Vagina (tissue), 2 donors: Measurements from ENCODE around the gene NCS1. TPM values are rescaled to one million over a fixed set of nuclear protein-coding genes. Genes with fewer than 3 reads are reported as not detected.

ENCODE experiments used
- DNase-seq, 2 donors: peaks; one replicate each; pipeline ENCODE4 v3.0.0-alpha.2; 2017; ENCODE audit errors: extremely low spot score in 2 of 2
- H3K27ac ChIP-seq: fragments of 200-600 bp; sonication (generic); one replicate; pipeline ENCODE4 v1.5.1; 2019
- H3K27me3 ChIP-seq: fragments of 200-600 bp; sonication (generic); one replicate; pipeline ENCODE4 v1.5.1; 2019
- H3K36me3 ChIP-seq, 2 donors: fragments of 200-600 bp; sonication (generic); one replicate each; pipeline ENCODE4 v1.5.1; 2017 to 2019
- H3K4me1 ChIP-seq: fragments of 200-600 bp; sonication (generic); one replicate; pipeline ENCODE4 v1.5.1; 2019
- H3K4me3 ChIP-seq, 2 donors: fragments of 200-600 bp; sonication (generic); 1 replicate in 1 of 2; 2 replicates in 1 of 2; pipeline ENCODE4 v1.5.1; 2016 to 2019
- H3K9me3 ChIP-seq: fragments of 200-600 bp; sonication (generic); one replicate; pipeline ENCODE4 v1.5.1; 2019
- POLR2A ChIP-seq, 2 donors: fragments of 450-650 bp; IDR thresholded peaks; one replicate each; pipeline ENCODE4 v1.6.1; 2017; ENCODE audit warnings: antibody characterized with exemption in 2 of 2, mild to moderate bottlenecking in 2 of 2, moderate library complexity in 2 of 2
- POLR2AphosphoS5 ChIP-seq, 2 donors: sonication (generic); formaldehyde crosslinking; IDR thresholded peaks; one replicate each; pipeline ENCODE4 v1.9.0; 2017; ENCODE audit warnings: antibody characterized with exemption in 2 of 2, mild to moderate bottlenecking in 2 of 2, low read depth in 1 of 2; ENCODE audit not compliant: insufficient read depth in 1 of 2
- intact Hi-C: fragments of 100-400 bp; cut with DNase I; formaldehyde crosslinking; loops from one replicate; pipeline ENCODE4 v1.15.1; 2023
- total RNA-seq: library from RNA; depleted of rRNA; stranded (reverse); fragments of >200 nt; gene quantifications from one replicate; pipeline ENCODE4 v1.2.3, GENCODE V29; 2016
- TF ChIP-seq, protein P1 (sequence below), 3 experiments: fragments of 450-650 bp in 2 of 3; fragments of 200-600 bp in 1 of 3; sonication (generic) in 1 of 3; IDR thresholded peaks; one replicate each; pipeline ENCODE4 v1.5.1; 2017 to 2019; ENCODE audit warnings: antibody characterized with exemption in 3 of 3, mild to moderate bottlenecking in 2 of 3, moderate library complexity in 2 of 3

NCS1 gene
- total RNA-seq, 1 donor from 2014 or later: 20.4 TPM

GRCh38 chr9:130233587-130233945 lies 61.4 kb downstream of the NCS1 start:
- TF ChIP-seq, protein P1, sequence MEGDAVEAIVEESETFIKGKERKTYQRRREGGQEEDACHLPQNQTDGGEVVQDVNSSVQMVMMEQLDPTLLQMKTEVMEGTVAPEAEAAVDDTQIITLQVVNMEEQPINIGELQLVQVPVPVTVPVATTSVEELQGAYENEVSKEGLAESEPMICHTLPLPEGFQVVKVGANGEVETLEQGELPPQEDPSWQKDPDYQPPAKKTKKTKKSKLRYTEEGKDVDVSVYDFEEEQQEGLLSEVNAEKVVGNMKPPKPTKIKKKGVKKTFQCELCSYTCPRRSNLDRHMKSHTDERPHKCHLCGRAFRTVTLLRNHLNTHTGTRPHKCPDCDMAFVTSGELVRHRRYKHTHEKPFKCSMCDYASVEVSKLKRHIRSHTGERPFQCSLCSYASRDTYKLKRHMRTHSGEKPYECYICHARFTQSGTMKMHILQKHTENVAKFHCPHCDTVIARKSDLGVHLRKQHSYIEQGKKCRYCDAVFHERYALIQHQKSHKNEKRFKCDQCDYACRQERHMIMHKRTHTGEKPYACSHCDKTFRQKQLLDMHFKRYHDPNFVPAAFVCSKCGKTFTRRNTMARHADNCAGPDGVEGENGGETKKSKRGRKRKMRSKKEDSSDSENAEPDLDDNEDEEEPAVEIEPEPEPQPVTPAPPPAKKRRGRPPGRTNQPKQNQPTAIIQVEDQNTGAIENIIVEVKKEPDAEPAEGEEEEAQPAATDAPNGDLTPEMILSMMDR (IDR thresholded peaks at IDR 0.05): no peak
- TF ChIP-seq POLR2AphosphoS5 (IDR thresholded peaks at IDR 0.05; ENCODE audit: insufficient read depth in 1 of 2, low read depth in 1 of 2): no peak
- TF ChIP-seq POLR2A (IDR thresholded peaks at IDR 0.05): no peak
- Histone ChIP-seq H3K4me3 (no peak overlapping the region), H3K27ac (no peak overlapping the region), H3K27me3 (no peaks in the 10 kb centered on the region), H3K9me3 (no peaks in the 10 kb centered on the region), H3K36me3 (peaks cover 0 to 8% of the 10 kb centered on the region in 2 donors), H3K4me1 (peaks cover 18% of the 10 kb centered on the region)
- no peak for DNase-seq
- intact Hi-C loops: no loop called here

DNA sequence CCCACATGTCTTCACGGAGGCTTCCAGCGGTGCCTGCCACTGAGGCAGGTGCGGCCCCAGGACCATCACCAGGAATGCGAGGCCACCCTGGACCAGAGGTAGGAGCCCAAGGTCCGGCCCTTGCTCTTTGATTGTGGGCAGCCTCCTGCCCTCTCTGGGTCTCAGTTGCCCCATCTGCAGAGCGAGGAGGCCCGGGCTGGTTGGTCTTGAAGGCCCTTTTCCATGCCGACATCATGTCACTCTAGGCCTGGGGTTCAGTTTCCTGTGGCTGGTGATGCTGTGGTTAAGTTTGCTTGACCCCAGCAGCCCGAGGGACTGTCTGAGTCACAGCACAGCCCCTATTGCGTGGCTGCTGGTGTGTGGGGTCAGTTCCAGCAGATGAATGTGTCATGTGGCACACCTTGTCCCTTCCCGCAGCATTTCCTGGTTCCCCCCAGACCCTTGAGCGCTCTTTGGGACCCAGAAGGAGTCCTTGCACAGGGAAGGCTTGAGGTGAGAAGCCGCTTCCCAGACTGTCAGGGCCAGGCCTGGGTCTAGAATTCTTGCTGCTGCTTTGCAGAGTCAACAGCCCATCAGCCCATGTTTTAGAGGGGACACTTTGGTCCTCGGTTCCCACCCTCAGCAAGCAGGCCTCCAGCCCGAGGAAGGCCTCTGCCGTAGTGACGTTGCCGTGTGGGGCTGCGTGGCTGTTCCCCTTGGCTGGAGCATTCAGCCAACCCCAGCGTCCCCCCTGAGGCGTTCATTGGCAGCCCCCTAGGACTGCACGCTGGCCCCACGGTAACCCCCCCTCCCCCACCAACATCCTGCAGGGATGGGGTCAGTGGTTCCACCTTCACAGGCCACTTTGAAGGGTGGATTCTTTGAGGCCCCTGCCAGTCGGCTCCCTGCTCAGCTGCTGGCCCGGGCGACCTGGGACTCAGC lies 62.4 kb downstream of the NCS1 start:
- Histone ChIP-seq H3K9me3 (no peaks in the 10 kb centered on the region), H3K27ac (no peak overlapping the region), H3K4me3 (no peak overlapping the region), H3K36me3 (peaks cover 0 to 3% of the 10 kb centered on the region in 2 donors), H3K27me3 (no peaks in the 10 kb centered on the region), H3K4me1 (peaks cover 18% of the 10 kb centered on the region)
- DNase-seq: no peak
- intact Hi-C loops: loop anchor here (5.0 kb wide), 1 partner anchor 62 kb away; the partner anchor contains the start of gene NCS1
- TF ChIP-seq, protein P1 (IDR thresholded peaks at IDR 0.05): no peak
- TF ChIP-seq POLR2AphosphoS5 (IDR thresholded peaks at IDR 0.05; ENCODE audit: insufficient read depth in 1 of 2, low read depth in 1 of 2) (peak in 1 of 2 donors; percentile 21), POLR2A (IDR thresholded peaks at IDR 0.05) (no peak)

GRCh38 chr9:130235558-130236435 lies 63.6 kb downstream of the NCS1 start:
- Histone ChIP-seq H3K4me1 (peaks cover 20% of the 10 kb centered on the region), H3K27me3 (no peaks in the 10 kb centered on the region), H3K36me3 (no peaks in the 10 kb centered on the region), H3K4me3 (no peak overlapping the region), H3K9me3 (no peaks in the 10 kb centered on the region), H3K27ac (peak overlapping the region; percentile 24)
- intact Hi-C loops: loop anchor here (2.0 to 5.0 kb wide), 2 partner anchors 63 to 129 kb away; partner anchors contain the start of gene NCS1
- TF ChIP-seq POLR2A (IDR thresholded peaks at IDR 0.05) (no peak), POLR2AphosphoS5 (IDR thresholded peaks at IDR 0.05; ENCODE audit: insufficient read depth in 1 of 2, low read depth in 1 of 2) (peak; percentile 63 to 65)
- TF ChIP-seq, protein P1 (IDR thresholded peaks at IDR 0.05): peak; percentile 98 to 100 (median 99)
- no peak for DNase-seq

GRCh38 chr9:130236436-130236985 lies 64.3 kb downstream of the NCS1 start:
- no peaks in the 10 kb centered on the region for H3K9me3 ChIP-seq
- no peaks in the 10 kb centered on the region for H3K36me3 ChIP-seq
- peaks cover 23% of the 10 kb centered on the region for H3K4me1 ChIP-seq
- no peaks in the 10 kb centered on the region for H3K27me3 ChIP-seq
- intact Hi-C loops: loop anchor here (2.0 to 5.0 kb wide), 2 partner anchors 64 to 130 kb away; partner anchors contain the start of gene NCS1
- DNase-seq: no peak
- H3K4me3 ChIP-seq: no peak overlapping the region
- H3K27ac ChIP-seq: peak overlapping the region; percentile 24
- TF ChIP-seq, protein P1 (IDR thresholded peaks at IDR 0.05): peak in 1 of 3 experiments; percentile 32
- no peak for TF ChIP-seq POLR2A (IDR thresholded peaks at IDR 0.05)
